Measurements from ENCODE around the gene TES. TPM values are rescaled to one million over a fixed set of nuclear protein-coding genes. Genes with fewer than 3 reads are reported as not detected.
A peak's percentile ranks its signal among the peaks of the same experiment; 100 is the strongest.

Gene TES
- total RNA-seq, 2 donors from 2014 or later = 18.0 to 23.3 TPM

DNA sequence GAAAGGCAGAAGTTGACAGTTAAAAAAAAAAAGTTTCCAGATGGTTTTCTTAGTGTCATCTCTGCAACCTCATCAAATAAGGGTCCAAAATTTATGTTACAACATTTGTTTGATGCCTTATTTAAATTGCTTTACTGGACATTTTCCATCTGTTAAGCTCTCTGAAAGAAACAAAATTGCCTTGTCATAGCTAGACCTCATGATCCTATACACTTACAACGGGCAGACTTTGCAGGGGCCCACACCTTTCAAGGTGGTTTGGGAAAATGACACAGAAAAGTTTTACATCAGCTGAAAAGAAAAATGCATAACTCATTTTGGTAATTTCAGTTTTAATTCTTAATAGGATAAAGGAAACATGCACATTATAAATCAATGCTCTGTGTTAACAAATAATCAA, 1.4 kb upstream of the TES start:
- Histone ChIP-seq H3K36me3 (no peaks in the 10 kb centered on the region), H3K4me1 (peaks cover 0 to 22% of the 10 kb centered on the region in 2 donors), H3K4me3 (no peak overlapping the region), H3K27me3 (no peaks in the 10 kb centered on the region), H3K27ac (no peak overlapping the region), H3K9me3 (no peaks in the 10 kb centered on the region)
- no peak for DNase-seq (ENCODE audit: low spot score)
- TF ChIP-seq, protein P1, sequence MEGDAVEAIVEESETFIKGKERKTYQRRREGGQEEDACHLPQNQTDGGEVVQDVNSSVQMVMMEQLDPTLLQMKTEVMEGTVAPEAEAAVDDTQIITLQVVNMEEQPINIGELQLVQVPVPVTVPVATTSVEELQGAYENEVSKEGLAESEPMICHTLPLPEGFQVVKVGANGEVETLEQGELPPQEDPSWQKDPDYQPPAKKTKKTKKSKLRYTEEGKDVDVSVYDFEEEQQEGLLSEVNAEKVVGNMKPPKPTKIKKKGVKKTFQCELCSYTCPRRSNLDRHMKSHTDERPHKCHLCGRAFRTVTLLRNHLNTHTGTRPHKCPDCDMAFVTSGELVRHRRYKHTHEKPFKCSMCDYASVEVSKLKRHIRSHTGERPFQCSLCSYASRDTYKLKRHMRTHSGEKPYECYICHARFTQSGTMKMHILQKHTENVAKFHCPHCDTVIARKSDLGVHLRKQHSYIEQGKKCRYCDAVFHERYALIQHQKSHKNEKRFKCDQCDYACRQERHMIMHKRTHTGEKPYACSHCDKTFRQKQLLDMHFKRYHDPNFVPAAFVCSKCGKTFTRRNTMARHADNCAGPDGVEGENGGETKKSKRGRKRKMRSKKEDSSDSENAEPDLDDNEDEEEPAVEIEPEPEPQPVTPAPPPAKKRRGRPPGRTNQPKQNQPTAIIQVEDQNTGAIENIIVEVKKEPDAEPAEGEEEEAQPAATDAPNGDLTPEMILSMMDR (IDR thresholded peaks at IDR 0.05) = no peak

DNA sequence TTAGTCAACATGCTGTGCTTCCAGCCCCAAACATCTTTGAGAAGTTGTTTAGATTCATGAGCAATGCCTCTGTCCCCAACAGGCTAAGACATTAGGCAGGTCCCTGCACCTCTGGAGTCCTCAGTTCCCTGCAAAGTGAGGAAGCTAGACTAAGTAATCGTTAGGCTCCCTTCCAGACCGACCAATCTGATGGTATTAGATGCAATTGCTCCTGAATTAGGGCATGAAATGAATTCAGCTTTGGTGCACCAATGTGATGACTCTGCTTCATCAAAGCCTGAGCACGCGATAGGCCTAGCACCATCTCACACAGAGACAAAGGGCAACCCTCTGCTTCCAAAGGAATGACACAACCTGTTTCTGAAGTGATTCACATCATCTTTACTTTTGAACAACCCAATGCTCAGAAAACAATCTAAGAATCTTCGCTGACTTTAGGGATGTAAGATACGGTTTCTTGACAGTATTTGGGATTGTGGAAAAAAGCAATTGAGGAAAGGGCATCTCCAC, 723 bp upstream of the TES start:
- Histone ChIP-seq H3K4me1 (peaks cover 0 to 29% of the 10 kb centered on the region in 2 donors), H3K27ac (no peak overlapping the region)

DNA sequence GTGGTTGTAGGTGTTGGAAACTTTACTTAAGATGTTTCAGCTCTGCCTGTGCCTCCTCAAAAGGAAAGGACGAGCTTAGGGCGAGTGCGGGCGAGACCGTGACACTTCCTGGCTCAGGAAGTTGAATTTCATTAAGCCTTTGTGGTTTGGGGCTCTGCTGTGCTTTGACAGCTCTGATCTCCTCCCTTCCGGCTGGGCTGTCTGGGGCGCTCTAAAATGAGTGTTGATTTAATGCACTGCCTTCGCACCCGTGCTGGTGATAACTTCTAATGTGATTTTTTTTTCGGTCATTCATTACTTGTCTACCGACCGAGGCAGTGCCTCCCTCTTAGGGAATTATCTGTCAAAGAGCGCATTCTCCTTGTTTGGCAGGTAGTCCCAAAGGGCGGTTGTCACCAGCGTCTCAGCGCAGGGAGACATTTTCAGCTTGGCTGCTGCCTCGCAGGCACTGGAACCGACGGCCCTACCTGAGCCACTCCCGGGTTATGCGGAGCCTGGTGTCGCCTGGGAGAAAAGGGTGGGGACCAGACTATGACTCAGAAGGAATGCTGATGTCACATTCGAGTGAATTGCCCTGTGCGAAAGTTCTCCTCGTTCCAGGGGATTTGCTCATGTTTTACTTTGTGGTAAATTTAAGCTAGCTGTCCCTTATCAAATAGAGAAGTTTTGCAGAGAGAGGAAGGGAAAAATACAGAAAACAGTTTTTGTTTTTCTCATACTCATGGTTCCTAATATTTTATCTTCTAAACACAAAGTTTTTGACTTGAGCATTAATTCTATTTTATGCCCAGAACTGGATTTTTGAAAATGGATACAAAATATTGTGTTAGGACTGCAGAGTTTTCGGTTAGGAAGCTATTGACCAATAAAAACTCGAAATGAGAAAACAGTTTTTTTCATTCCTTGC, 920 bp downstream of the TES start:
- Histone ChIP-seq H3K27ac (peak overlapping the region; percentile 88 to 92), H3K4me1 (peaks cover 0 to 38% of the 10 kb centered on the region in 2 donors), H3K36me3 (no peaks in the 10 kb centered on the region), H3K27me3 (no peaks in the 10 kb centered on the region), H3K4me3 (peak overlapping the region; percentile 67 to 68), H3K9me3 (no peaks in the 10 kb centered on the region)
- peak; percentile 87 for DNase-seq (ENCODE audit: low spot score)
- TF ChIP-seq, protein P1 (IDR thresholded peaks at IDR 0.05) = no peak

More for the DNA sequence above, 723 bp upstream of the TES start:
- TF ChIP-seq, protein P1 (IDR thresholded peaks at IDR 0.05) = no peak
- H3K4me3 ChIP-seq = no peak overlapping the region
- H3K27me3 ChIP-seq = no peaks in the 10 kb centered on the region
- H3K36me3 ChIP-seq = no peaks in the 10 kb centered on the region
- DNase-seq (ENCODE audit: low spot score) = no peak
- H3K9me3 ChIP-seq = no peaks in the 10 kb centered on the region

DNA sequence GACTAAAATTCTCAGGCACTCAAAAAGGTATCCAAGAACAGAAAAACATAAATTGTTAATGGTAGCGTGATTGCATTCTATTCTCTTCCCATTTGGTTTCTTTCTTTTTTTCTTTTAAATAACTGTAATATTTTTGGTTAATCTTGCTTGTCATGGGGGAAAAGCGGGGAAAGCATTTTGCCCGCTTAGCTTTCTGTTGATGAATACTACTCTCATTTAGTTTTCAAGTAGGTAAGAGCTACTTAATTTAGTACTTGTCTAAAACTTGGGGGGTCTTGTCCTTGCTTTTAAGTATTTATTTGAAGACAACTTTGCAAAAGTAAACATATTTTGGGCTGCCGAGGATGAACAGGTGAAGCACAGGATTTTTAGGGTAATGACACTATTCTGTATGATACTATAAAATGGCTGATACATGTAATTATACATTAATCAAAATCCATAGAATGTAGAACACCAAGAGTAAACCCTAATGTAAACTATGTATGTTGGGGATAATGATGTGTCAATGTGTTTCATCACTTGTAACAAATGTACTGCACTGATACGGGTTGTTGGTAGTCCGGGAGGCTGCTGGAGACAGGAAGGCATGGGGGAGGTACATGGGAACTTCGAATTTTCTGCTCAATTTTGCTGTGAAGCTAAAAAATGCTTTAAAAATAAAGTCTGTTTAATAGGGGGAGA, 1.7 kb downstream of the TES start:
- Histone ChIP-seq H3K9me3 (no peaks in the 10 kb centered on the region), H3K27me3 (no peaks in the 10 kb centered on the region), H3K4me3 (peak overlapping the region; percentile 67 to 68), H3K36me3 (no peaks in the 10 kb centered on the region), H3K4me1 (peaks cover 0 to 39% of the 10 kb centered on the region in 2 donors), H3K27ac (peak overlapping the region; percentile 88 to 92)
- TF ChIP-seq, protein P1 (IDR thresholded peaks at IDR 0.05) = no peak
- DNase-seq (ENCODE audit: low spot score) = no peak

DNA sequence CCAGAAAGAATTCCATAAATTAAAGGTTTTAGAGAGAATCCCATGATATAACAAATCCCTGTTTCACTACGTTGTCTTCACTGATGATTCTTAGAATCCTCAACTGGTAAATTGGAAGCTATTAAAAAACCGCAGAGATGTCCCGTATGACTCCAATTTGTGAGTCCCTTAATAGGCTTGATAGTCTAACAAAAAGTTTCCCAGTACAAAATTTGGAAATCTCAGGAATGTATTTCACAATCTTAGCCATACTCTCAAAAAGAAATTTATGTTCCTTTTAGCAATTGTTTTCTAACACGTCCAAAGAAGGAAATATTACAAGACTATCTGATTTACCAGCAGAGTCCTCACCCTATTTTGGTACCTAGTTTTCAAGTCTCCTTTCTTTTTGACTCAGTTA, 2.5 kb downstream of the TES start:
- Histone ChIP-seq H3K9me3 (no peaks in the 10 kb centered on the region), H3K4me3 (peak overlapping the region in 1 of 2 donors; percentile 67), H3K4me1 (peaks cover 0 to 43% of the 10 kb centered on the region in 2 donors), H3K27ac (peak overlapping the region; percentile 88 to 92), H3K27me3 (no peaks in the 10 kb centered on the region), H3K36me3 (no peaks in the 10 kb centered on the region)
- TF ChIP-seq, protein P1 (IDR thresholded peaks at IDR 0.05) = no peak
- no peak for DNase-seq (ENCODE audit: low spot score)

Measured in right atrium auricular region (tissue), 2 donors.